Thoracic aorta (tissue), 2 donors: Measurements from ENCODE around the gene CTDSPL. TPM values are rescaled to one million over a fixed set of nuclear protein-coding genes. Genes with fewer than 3 reads are reported as not detected.

Experiments used
- ATAC-seq: fragments of 150-250 bp; one replicate; pipeline ENCODE4 v1.8.0; 2017; ENCODE audit warnings: low read depth; ENCODE audit not compliant: insufficient number of reproducible peaks, low FRiP score
- DNase-seq: peaks from one replicate; pipeline ENCODE4 v3.0.0-alpha.2; 2020; ENCODE audit warnings: low spot score
- H3K27ac ChIP-seq, 2 donors: fragments of 200-600 bp; sonication (generic); 1 replicate in 1 of 2; 2 replicates in 1 of 2; pipeline ENCODE4 v1.5.1; 2016; ENCODE audit warnings: mild to moderate bottlenecking in 2 of 2, moderate library complexity in 2 of 2
- H3K27me3 ChIP-seq: fragments of 200-600 bp; sonication (generic); replicated peaks from 2 replicates; pipeline ENCODE4 v1.6.0; 2016; ENCODE audit warnings: mild to moderate bottlenecking; ENCODE audit not compliant: insufficient read depth
- H3K36me3 ChIP-seq: fragments of 200-600 bp; sonication (generic); one replicate; pipeline ENCODE4 v1.5.1; 2016
- H3K4me1 ChIP-seq, 2 donors: fragments of 200-600 bp; sonication (generic); 1 replicate in 1 of 2; 2 replicates in 1 of 2; pipeline versions ENCODE4 v1.5.1 to v1.6.0; 2016; ENCODE audit warnings: low read depth in 2 of 2, mild to moderate bottlenecking in 1 of 2; ENCODE audit not compliant: control insufficient read depth in 1 of 2
- H3K4me3 ChIP-seq: fragments of 200-600 bp; sonication (generic); 2 replicates; pipeline ENCODE4 v1.5.1; 2016; ENCODE audit warnings: mild to moderate bottlenecking
- H3K9me3 ChIP-seq: fragments of 200-600 bp; sonication (generic); 2 replicates; pipeline ENCODE4 v1.5.1; 2016
- total RNA-seq, 2 donors: library from RNA; depleted of rRNA; stranded (reverse); fragments of >200 nt; gene quantifications; one replicate each; pipeline versions ENCODE4 v1.1.0 to v1.2.3, GENCODE V29; 2016
- TF ChIP-seq, protein P1 (sequence below): fragments of 200-600 bp; sonication (generic); IDR thresholded peaks from one replicate; pipeline ENCODE4 v1.5.1; 2019; ENCODE audit warnings: antibody characterized with exemption

CTDSPL gene
- total RNA-seq, 2 donors from 2014 or later, result 55.0 to 59.6 TPM

- no peak for DNase-seq
- TF ChIP-seq, protein P1, sequence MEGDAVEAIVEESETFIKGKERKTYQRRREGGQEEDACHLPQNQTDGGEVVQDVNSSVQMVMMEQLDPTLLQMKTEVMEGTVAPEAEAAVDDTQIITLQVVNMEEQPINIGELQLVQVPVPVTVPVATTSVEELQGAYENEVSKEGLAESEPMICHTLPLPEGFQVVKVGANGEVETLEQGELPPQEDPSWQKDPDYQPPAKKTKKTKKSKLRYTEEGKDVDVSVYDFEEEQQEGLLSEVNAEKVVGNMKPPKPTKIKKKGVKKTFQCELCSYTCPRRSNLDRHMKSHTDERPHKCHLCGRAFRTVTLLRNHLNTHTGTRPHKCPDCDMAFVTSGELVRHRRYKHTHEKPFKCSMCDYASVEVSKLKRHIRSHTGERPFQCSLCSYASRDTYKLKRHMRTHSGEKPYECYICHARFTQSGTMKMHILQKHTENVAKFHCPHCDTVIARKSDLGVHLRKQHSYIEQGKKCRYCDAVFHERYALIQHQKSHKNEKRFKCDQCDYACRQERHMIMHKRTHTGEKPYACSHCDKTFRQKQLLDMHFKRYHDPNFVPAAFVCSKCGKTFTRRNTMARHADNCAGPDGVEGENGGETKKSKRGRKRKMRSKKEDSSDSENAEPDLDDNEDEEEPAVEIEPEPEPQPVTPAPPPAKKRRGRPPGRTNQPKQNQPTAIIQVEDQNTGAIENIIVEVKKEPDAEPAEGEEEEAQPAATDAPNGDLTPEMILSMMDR, result no peak
These were observed 149.4 kb downstream of the CTDSPL start for GRCh38 chr3:38011111-38011510.

DNA sequence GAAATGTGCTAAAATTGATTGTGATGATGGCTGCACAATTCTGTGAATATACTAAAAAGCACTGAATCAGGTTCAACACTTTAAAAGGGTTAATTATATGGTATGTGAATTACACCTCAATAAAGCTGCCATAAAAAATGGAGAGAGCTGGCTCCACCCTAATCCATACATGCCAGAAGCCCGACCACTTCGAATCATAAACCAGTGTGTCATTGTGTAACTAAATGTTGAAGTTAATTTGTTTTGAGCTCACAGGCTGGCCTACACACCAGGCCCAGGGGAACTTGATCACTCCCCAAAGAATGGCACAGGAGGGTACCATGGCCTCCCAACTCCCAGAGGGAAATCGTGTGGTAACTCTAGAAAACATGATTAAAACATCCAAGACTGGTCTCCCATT is 153.8 kb downstream of the CTDSPL start:
- H3K9me3 ChIP-seq, result no peaks in the 10 kb centered on the region
- no peak overlapping the region for H3K4me3 ChIP-seq
- H3K27ac ChIP-seq, result no peak overlapping the region
- DNase-seq, result no peak
- TF ChIP-seq, protein P1, result no peak
- no peaks in the 10 kb centered on the region for H3K4me1 ChIP-seq
- peaks cover 51% of the 10 kb centered on the region for H3K36me3 ChIP-seq
- no peak for ATAC-seq
- H3K27me3 ChIP-seq, result no peaks in the 10 kb centered on the region

More at GRCh38 chr3:38011111-38011510, 149.4 kb downstream of the CTDSPL start:
- no peaks in the 10 kb centered on the region for H3K9me3 ChIP-seq
- H3K27me3 ChIP-seq, result no peaks in the 10 kb centered on the region
- no peak for ATAC-seq
- H3K4me3 ChIP-seq, result no peak overlapping the region
- peaks cover 58% of the 10 kb centered on the region for H3K36me3 ChIP-seq
- H3K27ac ChIP-seq, result no peak overlapping the region
- H3K4me1 ChIP-seq, result no peaks in the 10 kb centered on the region

DNA sequence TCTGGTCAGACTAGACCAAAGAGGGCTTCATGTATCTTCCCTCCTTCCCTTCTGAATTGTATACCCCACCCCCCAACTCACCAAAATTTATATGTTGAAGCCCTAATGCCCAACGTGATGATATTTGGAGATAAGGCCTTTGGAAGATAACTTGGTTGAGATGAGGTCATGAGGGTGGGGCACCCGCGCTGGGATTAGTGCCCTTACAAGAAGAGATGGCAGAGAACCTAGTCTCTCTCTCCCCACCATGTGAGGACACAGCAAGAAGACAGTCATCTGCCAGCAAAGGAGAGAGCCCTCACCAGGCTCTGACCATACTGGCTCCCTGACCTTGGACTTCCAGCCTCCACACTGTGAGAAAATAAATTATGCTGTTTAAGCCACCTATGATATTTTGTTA is 154.3 kb downstream of the CTDSPL start:
- DNase-seq (no peak), ATAC-seq (no peak)
- TF ChIP-seq, protein P1, result no peak
- Histone ChIP-seq H3K27ac (no peak overlapping the region), H3K27me3 (no peaks in the 10 kb centered on the region), H3K4me3 (no peak overlapping the region), H3K4me1 (no peaks in the 10 kb centered on the region), H3K9me3 (no peaks in the 10 kb centered on the region), H3K36me3 (peaks cover 46% of the 10 kb centered on the region)

DNA sequence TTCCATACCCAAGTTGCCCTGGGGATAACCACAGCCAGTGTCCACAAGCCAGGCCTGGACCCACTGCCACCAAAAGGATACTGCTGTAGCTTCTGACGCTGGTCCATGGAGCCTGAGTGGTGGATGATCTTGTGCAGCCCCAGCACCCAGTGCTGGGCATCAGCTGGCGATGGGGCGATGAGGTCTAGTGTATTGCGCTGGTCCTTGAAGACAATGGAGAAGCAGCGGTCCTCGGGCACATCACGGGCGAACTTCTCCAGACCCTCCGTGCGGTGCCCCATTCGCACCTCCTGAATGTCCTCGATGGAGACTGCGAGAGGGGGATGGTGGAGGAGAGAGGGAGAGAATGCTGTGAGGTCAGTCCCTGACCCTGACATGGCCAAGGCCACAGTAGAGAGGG is 154.7 kb downstream of the CTDSPL start:
- no peak for ATAC-seq
- Histone ChIP-seq H3K27ac (no peak overlapping the region), H3K4me3 (no peak overlapping the region), H3K36me3 (peaks cover 42% of the 10 kb centered on the region), H3K4me1 (no peaks in the 10 kb centered on the region), H3K27me3 (no peaks in the 10 kb centered on the region), H3K9me3 (no peaks in the 10 kb centered on the region)
- DNase-seq, result no peak
- TF ChIP-seq, protein P1, result no peak

GRCh38 chr3:38016847-38017444 is 155.3 kb downstream of the CTDSPL start:
- no peak overlapping the region for H3K4me3 ChIP-seq
- H3K4me1 ChIP-seq, result no peaks in the 10 kb centered on the region
- no peaks in the 10 kb centered on the region for H3K9me3 ChIP-seq
- TF ChIP-seq, protein P1, result no peak
- ATAC-seq, result no peak
- peaks cover 39% of the 10 kb centered on the region for H3K36me3 ChIP-seq
- no peak for DNase-seq
- no peaks in the 10 kb centered on the region for H3K27me3 ChIP-seq
- H3K27ac ChIP-seq, result no peak overlapping the region
